GM12873 (cell line): ENCODE results near the gene ZCCHC8.

ENCODE experiments used
- CTCF ChIP-seq: IDR thresholded peaks from 2 replicates; pipeline ENCODE4 v1.5.1; 2012; ENCODE audit warnings: low read depth, mild to moderate bottlenecking, moderate library complexity, low read length, control low read depth; ENCODE audit not compliant: insufficient read depth; ENCODE audit errors: missing control alignments

Gene ZCCHC8

GRCh38 chr12:122500685-122501488, at the start of gene ZCCHC8:
TSS of gene ZCCHC8 (minus strand) at chr12:122500932. CDS start at chr12:122500840, 92 bp downstream.
- peak; percentile 20 for TF ChIP-seq CTCF

GRCh38 chr12:122547330-122547729, 46.6 kb upstream of the ZCCHC8 start:
- TF ChIP-seq CTCF, result no peak

GRCh38 chr12:122545855-122546254, 45.1 kb upstream of the ZCCHC8 start:
- TF ChIP-seq CTCF, result no peak

GRCh38 chr12:122544537-122544936, 43.8 kb upstream of the ZCCHC8 start:
- TF ChIP-seq CTCF, result no peak

GRCh38 chr12:122538496-122538895, 37.8 kb upstream of the ZCCHC8 start:
- no peak for TF ChIP-seq CTCF

GRCh38 chr12:122537021-122537420, 36.3 kb upstream of the ZCCHC8 start:
- no peak for TF ChIP-seq CTCF

- TF ChIP-seq CTCF, result no peak
Observed at GRCh38 chr12:122533856-122534255, 33.1 kb upstream of the ZCCHC8 start.

GRCh38 chr12:122528992-122529391, 28.3 kb upstream of the ZCCHC8 start:
- TF ChIP-seq CTCF, result no peak
